ENCODE results near the gene CIDEB.

DNA sequence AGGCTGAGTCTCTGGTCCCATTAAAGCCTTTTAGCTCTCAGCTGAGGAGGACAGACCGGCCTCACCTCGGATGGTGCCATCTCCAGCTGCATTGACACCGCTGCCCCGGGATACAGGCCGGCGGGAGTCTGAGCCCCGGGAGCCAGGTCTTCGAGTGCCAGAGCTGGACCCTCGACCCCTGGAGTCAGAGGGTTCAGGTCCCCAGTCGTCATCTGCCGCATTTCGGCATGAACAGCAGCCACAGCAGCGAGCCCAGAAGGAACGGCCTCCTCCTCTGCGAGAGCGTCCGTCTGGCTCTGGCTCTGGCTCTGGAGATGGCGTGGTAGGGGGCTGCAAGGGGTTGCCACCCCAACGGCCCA, 45.8 kb downstream of the CIDEB start:
- TF ChIP-seq, protein P1, sequence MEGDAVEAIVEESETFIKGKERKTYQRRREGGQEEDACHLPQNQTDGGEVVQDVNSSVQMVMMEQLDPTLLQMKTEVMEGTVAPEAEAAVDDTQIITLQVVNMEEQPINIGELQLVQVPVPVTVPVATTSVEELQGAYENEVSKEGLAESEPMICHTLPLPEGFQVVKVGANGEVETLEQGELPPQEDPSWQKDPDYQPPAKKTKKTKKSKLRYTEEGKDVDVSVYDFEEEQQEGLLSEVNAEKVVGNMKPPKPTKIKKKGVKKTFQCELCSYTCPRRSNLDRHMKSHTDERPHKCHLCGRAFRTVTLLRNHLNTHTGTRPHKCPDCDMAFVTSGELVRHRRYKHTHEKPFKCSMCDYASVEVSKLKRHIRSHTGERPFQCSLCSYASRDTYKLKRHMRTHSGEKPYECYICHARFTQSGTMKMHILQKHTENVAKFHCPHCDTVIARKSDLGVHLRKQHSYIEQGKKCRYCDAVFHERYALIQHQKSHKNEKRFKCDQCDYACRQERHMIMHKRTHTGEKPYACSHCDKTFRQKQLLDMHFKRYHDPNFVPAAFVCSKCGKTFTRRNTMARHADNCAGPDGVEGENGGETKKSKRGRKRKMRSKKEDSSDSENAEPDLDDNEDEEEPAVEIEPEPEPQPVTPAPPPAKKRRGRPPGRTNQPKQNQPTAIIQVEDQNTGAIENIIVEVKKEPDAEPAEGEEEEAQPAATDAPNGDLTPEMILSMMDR (conservative IDR thresholded peaks at IDR 0.05; ENCODE audit: low read depth, low read length), result no peak
- no peak for TF ChIP-seq EZH2 (IDR thresholded peaks at IDR 0.05; ENCODE audit: borderline replicate concordance, low read depth, low read length, poor library complexity, severe bottlenecking)

Data from A673 (cell line).